HG02938 (cell line): ENCODE data around the gene STOML3.

Experiments
- ATAC-seq: cut with Tn5 transposase; IDR thresholded peaks from one replicate; pipeline ENCODE4 v1.9.1; 2021; ENCODE audit warnings: mild to moderate bottlenecking, moderate library complexity; ENCODE audit not compliant: unreplicated experiment

STOML3 gene

GRCh38 chr13:38993381-38993780, 2.8 kb upstream of the STOML3 start:
- ATAC-seq = no peak

- ATAC-seq = no peak
Observed at GRCh38 chr13:38981096-38981495, 9.5 kb downstream of the STOML3 start.

GRCh38 chr13:38980750-38981078, 9.9 kb downstream of the STOML3 start:
- ATAC-seq = no peak

GRCh38 chr13:38979891-38980749, 10.5 kb downstream of the STOML3 start:
- no peak for ATAC-seq

- no peak for ATAC-seq
Observed at GRCh38 chr13:38970380-38971051, 20.1 kb downstream of the STOML3 start.

GRCh38 chr13:38969187-38969586, 21.4 kb downstream of the STOML3 start:
- no peak for ATAC-seq

GRCh38 chr13:38967446-38967845, 23.2 kb downstream of the STOML3 start:
- ATAC-seq = no peak

- ATAC-seq = no peak
Observed at GRCh38 chr13:38965281-38965680, 25.4 kb downstream of the STOML3 start.

GRCh38 chr13:38960175-38960574, 30.5 kb downstream of the STOML3 start:
- ATAC-seq = no peak

DNA sequence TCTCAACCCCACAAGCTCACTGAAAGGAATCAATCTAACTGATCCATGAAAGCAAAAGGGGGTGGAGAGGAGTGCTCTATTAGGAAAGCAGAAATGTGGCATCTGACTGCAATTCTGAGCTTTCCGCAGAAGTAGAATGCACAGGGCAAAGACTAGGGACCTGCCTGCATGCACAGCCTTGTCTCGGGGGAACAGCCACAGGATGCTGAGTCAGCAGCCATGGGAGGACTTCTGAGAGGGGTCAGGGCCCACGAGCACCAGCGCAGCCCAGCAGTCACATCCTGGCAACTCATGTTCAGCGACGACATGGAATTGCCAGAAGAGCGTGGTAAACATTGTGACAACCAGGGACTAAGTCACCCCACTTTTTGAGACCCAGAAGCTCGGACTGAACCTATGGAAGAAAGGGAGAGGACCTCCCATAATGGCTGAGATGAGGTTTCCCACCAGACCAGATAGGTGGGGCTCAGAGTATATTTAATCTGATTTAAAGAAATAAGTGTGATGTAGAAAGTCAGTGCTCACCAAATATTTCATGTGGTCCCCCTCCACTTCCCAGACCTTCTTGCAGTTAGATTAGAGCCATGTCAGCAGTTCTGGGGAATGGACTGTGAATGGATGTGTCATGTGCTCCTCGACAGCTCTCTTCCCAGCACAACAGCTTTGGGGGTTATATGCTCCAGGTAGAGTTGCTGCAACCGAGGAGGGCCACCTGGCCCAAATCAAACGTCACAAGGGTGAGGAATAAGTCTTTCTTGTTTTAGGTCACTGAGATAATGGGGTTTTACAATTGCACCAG, 32.6 kb downstream of the STOML3 start:
- no peak for ATAC-seq

DNA sequence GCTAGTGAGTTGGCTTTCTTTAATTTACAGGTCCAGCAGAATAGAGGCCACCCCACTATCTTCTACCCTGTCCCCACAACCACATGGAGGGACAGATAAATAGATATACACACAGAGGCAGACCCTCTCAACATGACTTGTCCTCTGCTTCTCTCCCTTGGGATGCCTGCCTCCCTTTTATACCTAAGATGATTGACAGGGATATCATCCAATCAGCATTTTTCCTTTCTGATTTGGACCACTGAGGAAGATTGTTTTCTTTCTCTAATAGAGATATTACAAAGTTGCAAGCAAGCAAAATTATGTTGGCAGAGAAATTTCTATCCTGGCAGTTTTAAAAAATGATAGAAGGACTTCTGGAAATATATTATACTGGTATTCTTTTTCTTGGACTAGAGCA, 35.8 kb downstream of the STOML3 start:
- ATAC-seq = no peak

DNA sequence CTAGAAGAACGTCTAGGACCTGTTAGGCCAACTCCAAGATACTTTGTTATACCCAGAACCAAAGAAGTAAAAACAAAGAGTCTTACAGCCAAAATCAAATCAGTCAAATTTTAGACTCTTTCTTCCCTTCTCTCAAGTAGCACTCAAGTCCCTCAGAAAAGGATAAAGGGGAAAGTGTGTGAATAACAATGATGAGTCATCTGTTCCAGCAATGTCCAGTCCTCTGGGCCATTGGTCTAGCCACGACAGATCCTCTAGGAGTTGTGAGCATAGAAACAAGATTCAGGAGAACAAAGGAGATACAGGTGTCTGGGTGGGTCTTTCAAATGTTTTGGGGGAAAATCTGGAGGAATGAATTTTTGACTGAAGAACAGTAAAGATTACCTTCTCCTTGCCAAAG, 36.3 kb downstream of the STOML3 start:
- ATAC-seq = no peak

DNA sequence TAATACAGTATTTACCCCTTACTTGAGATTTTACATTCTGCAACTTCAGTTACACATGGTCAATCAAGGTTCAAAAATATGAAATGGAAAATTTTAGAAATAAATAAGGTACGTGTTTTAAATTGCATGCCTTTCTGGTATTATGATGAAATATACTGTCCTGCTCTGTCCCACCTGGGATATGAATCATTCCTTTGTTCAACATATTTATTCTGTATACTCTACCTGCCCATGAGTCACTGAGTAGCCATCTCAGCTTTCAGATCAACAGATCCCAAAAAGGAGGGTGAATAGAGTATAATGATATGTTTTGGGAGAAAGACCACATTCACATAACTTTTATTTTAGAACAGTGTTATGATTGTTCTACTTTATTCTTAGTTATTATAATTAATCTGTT, 37.8 kb downstream of the STOML3 start:
- no peak for ATAC-seq

- ATAC-seq = no peak
Observed at GRCh38 chr13:38951525-38952313, 38.9 kb downstream of the STOML3 start.

DNA sequence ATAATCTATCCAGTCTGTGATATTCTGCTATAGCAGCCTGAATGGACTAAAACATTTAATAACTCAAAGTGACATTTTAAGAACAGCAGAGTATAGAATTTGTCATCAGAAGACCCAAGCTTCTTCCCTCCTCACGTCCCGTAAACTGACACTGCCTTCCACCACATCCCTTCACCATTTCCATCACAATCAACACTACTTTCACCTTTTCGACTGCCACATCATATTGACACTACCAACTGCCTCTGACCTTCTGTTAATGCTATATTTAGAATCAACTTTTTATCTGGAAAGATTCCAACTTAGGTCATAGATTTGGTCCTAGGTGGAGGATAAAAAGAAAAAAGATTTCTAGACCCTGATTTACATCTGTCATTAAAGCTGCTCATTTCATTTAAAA, 39.6 kb downstream of the STOML3 start:
- ATAC-seq = no peak

DNA sequence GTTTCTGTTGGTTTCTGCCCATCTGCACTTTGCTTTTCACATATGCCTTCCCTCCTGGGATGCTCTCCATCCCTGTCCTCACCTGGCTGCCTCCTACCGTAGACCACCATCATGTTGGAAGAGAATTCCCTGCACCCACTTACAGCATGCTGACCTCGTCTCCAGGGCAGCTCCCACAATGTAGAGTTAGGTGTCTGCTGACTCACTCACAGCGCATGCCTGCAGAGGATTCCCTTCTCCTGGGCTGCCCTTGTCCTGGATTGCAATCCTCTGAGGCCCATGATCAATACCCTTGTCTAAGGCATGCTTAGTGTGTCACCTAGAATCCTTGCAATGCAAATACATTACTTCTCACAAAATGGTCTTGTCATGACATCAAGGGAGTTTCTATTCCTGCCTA, 43.6 kb downstream of the STOML3 start:
- no peak for ATAC-seq

DNA sequence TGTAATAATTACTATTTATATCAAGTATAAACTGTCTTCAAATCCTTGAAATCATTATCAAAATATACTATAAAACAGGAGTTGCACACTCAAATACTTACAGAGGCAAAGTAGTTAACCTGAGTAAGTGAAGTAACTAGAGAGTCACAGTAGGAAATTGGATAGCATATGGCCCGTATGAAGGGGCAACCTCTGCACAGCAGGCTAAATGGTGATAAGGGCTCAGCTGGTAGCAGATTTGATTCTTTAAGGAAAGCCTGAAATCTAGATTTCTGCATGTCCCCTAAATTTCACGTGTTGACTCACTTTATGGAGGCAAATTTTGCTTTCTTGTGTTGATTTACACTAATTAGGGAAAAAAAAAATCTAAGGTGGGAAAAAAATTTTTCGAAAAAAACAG, 46.4 kb downstream of the STOML3 start:
- no peak for ATAC-seq

GRCh38 chr13:38943231-38943630, 47.4 kb downstream of the STOML3 start:
- no peak for ATAC-seq

GRCh38 chr13:38941353-38941945, 49.2 kb downstream of the STOML3 start:
- no peak for ATAC-seq

DNA sequence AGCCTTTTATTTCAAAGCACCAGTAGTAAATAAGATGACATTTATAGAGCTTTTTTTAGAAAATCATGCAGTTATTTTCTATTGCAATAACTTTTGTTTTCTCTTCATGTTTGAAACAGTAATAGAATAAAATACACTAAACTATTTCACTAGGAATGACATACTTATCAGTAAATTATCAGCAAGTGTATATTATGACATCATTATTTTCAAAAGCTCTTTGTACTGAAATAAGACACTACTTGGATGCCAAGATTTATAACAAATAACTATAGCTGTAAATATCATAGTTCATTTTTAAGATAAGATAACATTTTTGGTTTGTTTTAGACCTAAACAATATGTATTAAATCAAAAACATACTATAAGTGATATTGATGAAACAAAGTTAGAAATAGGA, 56.8 kb downstream of the STOML3 start:
- ATAC-seq = no peak

DNA sequence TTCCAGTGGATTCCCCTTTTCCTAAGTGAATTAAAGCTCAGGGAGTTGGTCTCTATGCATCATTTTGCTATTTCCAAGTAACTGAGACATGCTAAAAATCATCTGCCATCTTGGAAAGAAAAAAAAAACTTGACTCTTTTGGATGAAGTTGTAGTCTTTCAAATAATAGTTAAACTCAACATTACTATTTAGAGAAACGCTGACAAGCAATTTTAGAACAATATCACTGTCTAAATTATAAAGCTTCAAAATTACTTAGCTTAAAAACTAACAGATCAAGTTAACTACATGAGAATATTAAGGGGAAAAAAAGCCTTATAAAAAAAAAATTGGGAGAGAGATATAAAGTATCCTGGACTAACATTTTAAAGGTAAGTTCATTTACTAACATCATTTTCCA, 68.5 kb downstream of the STOML3 start:
- no peak for ATAC-seq
